ENCODE results near the gene RPS6KA2.
"Not testable (repeated sequence)": the region's sequence is repeated elsewhere in the genome, so short reads cannot be mapped to it uniquely, and the experiment has no call there.

RPS6KA2 gene

DNA sequence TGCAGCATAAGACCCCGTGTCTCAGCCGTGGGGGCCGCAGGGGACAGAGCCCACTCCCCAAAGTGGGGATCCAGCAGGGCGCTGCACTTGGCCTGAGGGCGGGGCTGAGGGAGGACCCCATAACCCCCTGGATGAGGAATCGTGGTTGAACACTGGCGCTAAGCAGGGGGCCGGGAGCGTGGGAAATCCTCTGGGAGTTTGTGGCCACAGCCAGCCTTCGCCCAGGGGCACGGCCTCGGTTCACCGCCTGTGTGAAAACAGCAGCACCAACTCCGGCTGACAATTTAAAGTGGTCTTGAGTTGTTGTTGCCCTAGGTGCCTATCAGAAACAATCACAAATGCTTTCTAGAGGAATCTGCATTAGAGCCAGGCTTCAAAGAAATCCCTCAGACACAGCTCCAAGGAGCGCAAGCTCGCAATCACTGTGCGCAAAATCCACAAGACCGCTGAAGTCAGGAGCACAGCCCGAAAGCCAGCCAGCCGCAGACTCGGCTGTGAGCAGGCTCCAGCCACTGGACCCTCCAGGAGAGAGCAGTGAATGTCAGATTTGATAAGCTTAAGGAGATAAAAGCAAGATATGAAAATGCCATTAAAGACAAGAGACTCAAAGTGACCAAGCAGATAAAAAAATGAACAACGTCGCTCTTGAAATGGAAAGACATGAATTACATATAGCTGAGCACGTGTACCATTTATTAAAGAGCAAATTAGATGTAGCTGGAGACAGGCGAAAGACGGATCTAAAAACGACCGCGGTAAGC lies 10.9 kb upstream of the RPS6KA2 start:
- H3K4me3 ChIP-seq (replicated peaks; ENCODE audit: low read depth, low read length): no peak overlapping the region
- TF ChIP-seq, protein P1, sequence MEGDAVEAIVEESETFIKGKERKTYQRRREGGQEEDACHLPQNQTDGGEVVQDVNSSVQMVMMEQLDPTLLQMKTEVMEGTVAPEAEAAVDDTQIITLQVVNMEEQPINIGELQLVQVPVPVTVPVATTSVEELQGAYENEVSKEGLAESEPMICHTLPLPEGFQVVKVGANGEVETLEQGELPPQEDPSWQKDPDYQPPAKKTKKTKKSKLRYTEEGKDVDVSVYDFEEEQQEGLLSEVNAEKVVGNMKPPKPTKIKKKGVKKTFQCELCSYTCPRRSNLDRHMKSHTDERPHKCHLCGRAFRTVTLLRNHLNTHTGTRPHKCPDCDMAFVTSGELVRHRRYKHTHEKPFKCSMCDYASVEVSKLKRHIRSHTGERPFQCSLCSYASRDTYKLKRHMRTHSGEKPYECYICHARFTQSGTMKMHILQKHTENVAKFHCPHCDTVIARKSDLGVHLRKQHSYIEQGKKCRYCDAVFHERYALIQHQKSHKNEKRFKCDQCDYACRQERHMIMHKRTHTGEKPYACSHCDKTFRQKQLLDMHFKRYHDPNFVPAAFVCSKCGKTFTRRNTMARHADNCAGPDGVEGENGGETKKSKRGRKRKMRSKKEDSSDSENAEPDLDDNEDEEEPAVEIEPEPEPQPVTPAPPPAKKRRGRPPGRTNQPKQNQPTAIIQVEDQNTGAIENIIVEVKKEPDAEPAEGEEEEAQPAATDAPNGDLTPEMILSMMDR (IDR thresholded peaks at IDR 0.05; ENCODE audit: low read length, missing control alignments): no peak
- DNase-seq (ENCODE audit: low read depth): no peak

DNA sequence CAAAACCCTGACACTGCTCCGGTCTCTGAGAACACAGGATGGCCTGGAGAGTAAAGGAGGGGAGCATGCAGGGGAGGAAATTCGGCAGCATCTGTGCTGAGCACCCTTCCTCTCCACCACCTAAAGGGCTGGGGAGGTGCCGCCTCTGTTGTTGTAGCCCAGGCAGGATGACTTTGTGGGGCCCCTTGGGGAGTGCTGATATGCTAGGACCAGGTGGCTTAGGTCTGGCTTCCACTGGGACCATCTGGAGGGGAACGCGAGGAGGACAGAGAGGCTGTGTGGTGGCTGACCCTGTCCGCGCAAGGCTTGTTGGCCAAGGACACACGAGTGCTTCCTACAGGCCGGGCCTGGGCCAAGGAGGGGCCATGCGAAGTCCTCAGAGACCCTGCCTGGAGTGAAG lies 9.9 kb upstream of the RPS6KA2 start:
- no peak overlapping the region for H3K4me3 ChIP-seq (replicated peaks; ENCODE audit: low read depth, low read length)
- TF ChIP-seq, protein P1 (IDR thresholded peaks at IDR 0.05; ENCODE audit: low read length, missing control alignments): no peak
- DNase-seq (ENCODE audit: low read depth): no peak

DNA sequence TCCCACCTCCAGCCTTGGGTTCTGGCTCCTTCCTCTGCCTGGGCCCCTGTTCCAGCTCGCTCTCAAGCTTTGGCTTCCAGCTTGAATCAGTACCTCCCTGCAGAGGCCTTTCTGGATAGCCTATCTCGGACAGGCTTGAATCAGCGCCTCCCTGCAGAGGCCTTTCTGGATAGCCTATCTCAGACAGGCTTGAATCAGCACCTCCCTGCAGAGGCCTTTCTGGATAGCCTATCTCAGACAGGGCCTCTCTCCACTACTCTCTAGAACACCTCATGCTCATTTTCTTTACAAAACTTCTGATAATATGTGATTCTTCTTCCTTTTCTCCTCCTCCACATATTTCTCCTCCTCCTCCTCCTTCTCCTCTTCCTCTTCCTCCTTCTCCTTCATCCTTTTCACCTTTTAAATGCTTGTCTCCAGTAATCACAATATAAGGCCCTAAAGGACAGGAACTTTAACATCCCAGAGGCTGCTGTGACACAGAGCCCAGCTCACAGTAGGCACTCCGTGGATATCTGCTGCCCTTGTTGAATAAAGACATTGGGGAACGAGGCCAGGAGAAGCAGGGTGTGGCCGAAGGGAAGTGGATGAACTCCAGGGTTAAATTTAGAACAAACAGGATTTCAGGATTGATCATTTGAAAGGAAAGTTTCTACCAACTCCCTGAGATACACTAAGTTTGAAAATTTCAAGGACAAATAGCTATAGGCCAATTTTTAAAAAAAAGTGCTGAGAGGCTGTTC lies 9.3 kb upstream of the RPS6KA2 start:
- TF ChIP-seq, protein P1 (IDR thresholded peaks at IDR 0.05; ENCODE audit: low read length, missing control alignments): no peak
- H3K4me3 ChIP-seq (replicated peaks; ENCODE audit: low read depth, low read length): no peak overlapping the region
- DNase-seq (ENCODE audit: low read depth): peak; percentile 25

DNA sequence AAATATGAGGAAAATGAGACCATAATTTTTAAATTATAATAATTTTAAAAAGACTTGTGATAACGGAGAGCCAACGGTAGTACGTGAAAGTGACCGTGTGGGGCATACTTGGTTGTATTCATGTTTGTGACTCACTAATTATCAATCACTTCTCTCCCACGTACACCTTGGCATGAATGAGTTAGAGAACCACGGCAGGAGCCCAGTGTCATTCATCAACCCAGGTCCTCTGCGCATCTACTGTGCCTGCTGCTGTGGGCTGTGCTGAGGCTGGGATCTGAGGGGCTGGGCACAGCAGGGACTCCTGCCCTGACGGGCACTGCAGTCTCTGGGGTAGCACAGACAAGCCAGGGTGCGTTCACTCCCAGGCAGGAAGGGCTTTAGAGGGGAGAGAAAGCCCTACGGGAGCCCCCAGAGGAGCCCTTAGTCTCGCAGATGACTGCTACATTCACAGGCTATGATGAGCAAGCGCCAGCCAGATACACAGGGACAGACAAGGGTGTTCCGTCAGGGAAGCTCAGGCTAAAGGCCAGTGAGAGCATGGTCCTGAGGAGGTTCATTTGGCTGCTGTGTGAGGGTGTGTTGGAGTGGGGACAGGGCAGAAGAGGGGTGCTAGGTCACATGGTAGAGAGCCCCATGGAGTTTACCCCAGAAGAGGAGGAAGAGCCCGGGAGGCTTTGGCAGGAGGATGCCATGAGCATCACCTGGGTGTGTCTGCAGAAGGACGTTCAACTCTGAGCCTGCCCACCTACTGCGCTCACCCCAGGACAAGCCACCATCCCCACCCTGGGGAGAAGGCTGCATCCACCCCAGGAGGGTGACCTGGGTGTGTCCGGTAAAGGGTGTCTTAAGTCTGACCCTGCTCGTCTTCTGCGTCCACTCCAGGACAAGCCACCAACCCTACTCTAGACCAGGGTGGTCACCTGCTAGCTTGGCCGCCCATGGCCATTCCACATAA lies 8.2 kb upstream of the RPS6KA2 start:
- TF ChIP-seq, protein P1 (IDR thresholded peaks at IDR 0.05; ENCODE audit: low read length, missing control alignments): no peak

DNA sequence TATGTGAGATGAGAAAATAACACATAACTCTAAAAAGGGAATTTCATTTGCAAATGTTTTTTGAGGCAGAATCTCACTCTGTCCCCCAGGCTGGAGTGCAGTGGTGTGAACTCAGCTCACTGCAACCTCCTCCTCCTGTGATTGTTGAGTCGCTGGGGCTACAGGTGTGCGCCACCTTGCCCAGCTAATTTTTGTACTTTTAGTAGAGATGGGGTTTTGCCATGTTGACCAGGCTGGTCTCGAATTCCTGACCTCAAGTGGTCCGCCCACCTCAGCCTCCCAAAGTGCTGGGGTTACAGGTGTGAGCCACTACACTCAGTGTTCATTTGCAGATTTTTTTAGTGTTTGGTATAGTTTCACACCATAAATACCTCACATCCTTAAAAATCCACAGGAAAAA lies 7.5 kb upstream of the RPS6KA2 start:
- not testable (repeated sequence) for H3K4me3 ChIP-seq (replicated peaks; ENCODE audit: low read depth, low read length); DNase-seq (ENCODE audit: low read depth)

More for the DNA sequence above, 8.2 kb upstream of the RPS6KA2 start:
- H3K4me3 ChIP-seq (replicated peaks; ENCODE audit: low read depth, low read length): no peak overlapping the region
- no peak for DNase-seq (ENCODE audit: low read depth)

DNA sequence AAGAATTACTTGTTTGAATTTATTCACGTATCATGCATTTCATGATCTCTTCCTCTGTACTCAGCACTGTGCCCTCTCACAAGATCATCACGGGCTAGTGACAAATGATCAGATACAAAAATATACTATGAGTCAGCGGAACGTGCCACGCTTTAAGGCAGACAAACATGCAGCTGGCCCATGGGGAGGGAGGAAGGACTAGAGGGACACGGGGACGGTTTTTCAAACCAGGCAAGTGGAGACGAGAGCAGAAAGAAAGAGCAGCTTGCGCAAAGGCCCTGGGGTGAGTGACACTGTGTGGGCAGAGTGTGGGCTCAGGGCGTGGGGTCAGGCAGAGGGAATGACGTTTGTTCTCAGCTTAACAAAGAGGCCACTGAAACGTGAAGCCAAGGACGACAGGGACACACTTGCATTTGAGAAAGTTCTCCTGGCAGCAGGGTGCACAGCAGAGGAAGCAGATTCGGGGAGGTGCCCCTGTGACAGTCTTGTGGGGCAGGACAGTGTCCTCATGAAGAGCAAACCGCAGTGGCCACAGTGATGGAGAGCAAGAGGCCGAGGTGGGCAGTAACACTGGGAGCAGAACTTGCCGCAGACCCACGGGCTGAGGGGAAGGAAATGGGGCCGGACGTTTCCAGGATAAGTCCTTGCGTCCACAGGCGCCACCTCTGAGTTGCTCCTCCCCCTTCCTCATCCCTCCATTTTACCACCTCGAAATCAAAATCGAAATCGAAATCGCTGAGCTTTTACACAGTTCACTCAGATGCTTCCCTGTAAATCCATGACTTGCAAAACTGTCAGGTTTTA lies 6.9 kb upstream of the RPS6KA2 start:
- DNase-seq (ENCODE audit: low read depth): no peak
- H3K4me3 ChIP-seq (replicated peaks; ENCODE audit: low read depth, low read length): no peak overlapping the region
- TF ChIP-seq, protein P1 (IDR thresholded peaks at IDR 0.05; ENCODE audit: low read length, missing control alignments): no peak
